Endothelial cell of umbilical vein (primary cell): ENCODE results near the gene PCBD1. TPM values are rescaled to one million over a fixed set of nuclear protein-coding genes. Genes with fewer than 3 reads are reported as not detected.

Source experiments
- BruUV-seq: library from RNA; stranded (reverse); fragments of 400-500 nt; replicated peaks from 2 replicates; lab custom pipeline; 2021; lab: Mats Ljungman, UMichigan
- CTCF ChIA-PET: fragments of 300-600, 350-600 bp; sonication (Branson Sonifier 250); formaldehyde crosslinking; loops from one replicate; lab custom pipeline; 2021; ENCODE audit warnings: antibody characterized with exemption, inconsistent platforms; lab: Charles Lee
- POLR2A ChIA-PET: fragments of 300-600, 350-600 bp; sonication (Branson Sonifier 250); formaldehyde crosslinking; loops from one replicate; lab custom pipeline; 2021; ENCODE audit warnings: antibody characterized with exemption, inconsistent platforms; lab: Charles Lee
- DNase-seq: peaks from one replicate; pipeline ENCODE4 v3.0.0-alpha.2; 2011; ENCODE audit warnings: low read depth, low spot score
- FAIRE-seq: peaks from 2 replicates; lab custom pipeline; 2011; peaks lifted over from hg19 to GRCh38; lab: Jason Lieb, UNC
- H2AFZ ChIP-seq: 2 replicates; pipeline ENCODE4 v1.6.0; 2012; ENCODE audit warnings: low read depth, low read length, control low read depth, inconsistent platforms
- H3K27ac ChIP-seq: 2 replicates; pipeline ENCODE4 v1.5.1; 2011; ENCODE audit warnings: low read depth, mild to moderate bottlenecking, control low read depth, low read length, moderate library complexity; ENCODE audit not compliant: insufficient read depth
- H3K27me3 ChIP-seq, 2 experiments: 2 replicates each; pipeline versions ENCODE4 v1.6.0 to v1.6.1; 2011; ENCODE audit warnings: low read length in 2 of 2, mixed read lengths in 1 of 2; ENCODE audit not compliant: control insufficient read depth in 2 of 2, insufficient read depth in 2 of 2
- H3K36me3 ChIP-seq, 2 experiments: 2 replicates in 1 of 2; 3 replicates in 1 of 2; pipeline ENCODE4 v1.5.1; 2011; ENCODE audit warnings: low read length in 2 of 2, mild to moderate bottlenecking in 1 of 2, moderate library complexity in 1 of 2; ENCODE audit not compliant: control insufficient read depth in 2 of 2, insufficient read depth in 2 of 2; ENCODE audit errors: extremely low read depth in 1 of 2
- H3K4me1 ChIP-seq: 3 replicates; pipeline ENCODE4 v1.5.1; 2011; ENCODE audit warnings: mild to moderate bottlenecking, low read length; ENCODE audit not compliant: control insufficient read depth, insufficient read depth; ENCODE audit errors: extremely low read depth
- H3K4me2 ChIP-seq: 2 replicates; pipeline ENCODE4 v1.6.1; 2011; ENCODE audit warnings: low read length, control low read depth, mixed read lengths; ENCODE audit not compliant: insufficient read depth
- H3K4me3 ChIP-seq, 3 experiments: fragments of 200-600 bp in 1 of 3; sonication (generic), shearing (Covaris generic) in 1 of 3; replicated peaks in 1 of 3; 2 replicates each; pipeline ENCODE4 v1.5.1; 2011 to 2016; ENCODE audit warnings: control low read depth in 3 of 3, low read length in 3 of 3, mild to moderate bottlenecking in 2 of 3, inconsistent platforms in 1 of 3, low read depth in 1 of 3, moderate library complexity in 1 of 3; ENCODE audit not compliant: insufficient read depth in 1 of 3
- H3K79me2 ChIP-seq: 2 replicates; pipeline ENCODE4 v1.6.0; 2012; ENCODE audit warnings: low read length, inconsistent platforms; ENCODE audit not compliant: control insufficient read depth, insufficient read depth
- H3K9ac ChIP-seq: replicated peaks from 2 replicates; pipeline ENCODE3; 2011; ENCODE audit warnings: low read length, control low read depth; ENCODE audit not compliant: insufficient read depth; ENCODE audit errors: extremely low read depth
- H3K9me1 ChIP-seq: replicated peaks from 3 replicates; pipeline ENCODE4 v1.6.0; 2011; ENCODE audit warnings: mild to moderate bottlenecking, low read length; ENCODE audit not compliant: control insufficient read depth, insufficient read depth; ENCODE audit errors: extremely low read depth
- H3K9me3 ChIP-seq: replicated peaks from 2 replicates; pipeline ENCODE4 v1.5.1; 2012; ENCODE audit warnings: low read length, inconsistent platforms; ENCODE audit not compliant: control insufficient read depth, insufficient read depth
- H4K20me1 ChIP-seq: replicated peaks from 2 replicates; pipeline ENCODE3; 2011; ENCODE audit warnings: mild to moderate bottlenecking, low read length; ENCODE audit not compliant: control insufficient read depth, insufficient read depth; ENCODE audit errors: extremely low read depth
- CTCF ChIP-seq, 2 donors: IDR thresholded peaks; 1 replicate in 1 of 2; 2 replicates in 1 of 2; pipeline ENCODE4 v1.5.1; 2011; ENCODE audit warnings: low read length in 2 of 2, mild to moderate bottlenecking in 2 of 2, moderate library complexity in 2 of 2, control low read depth in 1 of 2, inconsistent platforms in 1 of 2, low read depth in 1 of 2; ENCODE audit not compliant: insufficient read depth in 1 of 2; ENCODE audit errors: extremely low read depth in 1 of 2
- EZH2 ChIP-seq: IDR thresholded peaks from 2 replicates; pipeline ENCODE4 v1.6.1; 2012; ENCODE audit warnings: borderline replicate concordance, low read depth, mild to moderate bottlenecking, moderate library complexity, low read length, inconsistent platforms; ENCODE audit not compliant: severe bottlenecking
- FOS ChIP-seq: IDR thresholded peaks from 2 replicates; pipeline ENCODE4 v1.6.1; 2011; ENCODE audit warnings: mild to moderate bottlenecking, low read length, moderate library complexity, borderline replicate concordance; ENCODE audit not compliant: insufficient read depth
- GATA2 ChIP-seq: IDR thresholded peaks from 2 replicates; pipeline ENCODE4 v1.7.0; 2011; ENCODE audit warnings: low read depth, mild to moderate bottlenecking, moderate library complexity, mixed read lengths, low read length; ENCODE audit not compliant: insufficient read length, insufficient read depth
- JUN ChIP-seq: IDR thresholded peaks from 2 replicates; pipeline ENCODE4 v1.6.1; 2011; ENCODE audit warnings: borderline replicate concordance, low read depth; ENCODE audit not compliant: insufficient read length, insufficient read depth
- MAX ChIP-seq: IDR thresholded peaks from 2 replicates; pipeline ENCODE4 v1.6.1; 2011; ENCODE audit not compliant: insufficient read depth, insufficient read length
- MYC ChIP-seq: IDR thresholded peaks from one replicate; pipeline ENCODE4 v1.6.1; 2011; ENCODE audit warnings: mild to moderate bottlenecking, low read depth, low read length
- POLR2A ChIP-seq: IDR thresholded peaks from 2 replicates; pipeline ENCODE4 v1.6.1; 2012; ENCODE audit warnings: low read depth, mild to moderate bottlenecking, control low read depth, low read length
- POLR2AphosphoS5 ChIP-seq: IDR thresholded peaks from 2 replicates; pipeline ENCODE4 v1.6.1; 2012; ENCODE audit warnings: low read depth, mild to moderate bottlenecking, control low read depth, low read length, moderate library complexity; ENCODE audit not compliant: insufficient read depth
- dilution Hi-C: fragments of 300-500 bp; cut with MboI; formaldehyde crosslinking; loops from one replicate; pipeline ENCODE4 v1.15.0; 2019; ENCODE audit warnings: low sequenced_read_pairs; ENCODE audit not compliant: extremely low pct_ligation_motif_present
- intact Hi-C: fragments of 100-400 bp; cut with micrococcal nuclease; formaldehyde crosslinking; loops from one replicate; pipeline ENCODE4 v1.10.0; 2022
- polyA plus RNA-seq, 4 experiments: library from polyadenylated mRNA; depleted of rRNA in 3 of 4; stranded (reverse) in 3 of 4; unstranded in 1 of 4; fragments of >200 nt; gene quantifications; 2 replicates each; pipeline versions ENCODE4 v1.2.1 to v1.2.3, GENCODE V29; 2011 to 2012; ENCODE audit warnings: missing spikeins in 1 of 4
- total RNA-seq: library from RNA; stranded (reverse); gene quantifications from 2 replicates; pipeline ENCODE4 v1.2.3, GENCODE V29; 2021

The PCBD1 gene
- total and polyA plus RNA-seq, 2 donors (not counting 3 experiments of a cell fraction or from before 2014, with no cell fraction given), result 95.7 to 113 TPM

GRCh38 chr10:70874061-70874460, 14.3 kb downstream of the PCBD1 start:
- Histone ChIP-seq H3K4me2 (no peak overlapping the region), H3K9me1 (no peaks in the 10 kb centered on the region), H4K20me1 (no peaks in the 10 kb centered on the region), H3K9ac (no peak overlapping the region), H3K4me3 (no peak overlapping the region), H3K79me2 (no peaks in the 10 kb centered on the region), H3K4me1 (no peaks in the 10 kb centered on the region), H3K27ac (no peak overlapping the region), H3K9me3 (no peaks in the 10 kb centered on the region), H3K36me3 (peaks cover 6 to 11% of the 10 kb centered on the region in 2 experiments), H2AFZ (no peak overlapping the region), H3K27me3 (no peaks in the 10 kb centered on the region)
- FAIRE-seq (no peak), DNase-seq (no peak)
- BruUV-seq, result no TSS peak
- intact Hi-C loops (no loop called here), dilution Hi-C loops (no loop called here)
- ChIA-PET POLR2A (no interaction called here), CTCF (no interaction called here)
- no peak for TF ChIP-seq MAX
- no peak for TF ChIP-seq POLR2AphosphoS5
- no peak for TF ChIP-seq MYC
- TF ChIP-seq POLR2A, result no peak
- no peak for TF ChIP-seq GATA2
- TF ChIP-seq JUN, result no peak
- TF ChIP-seq FOS, result no peak
- TF ChIP-seq CTCF (IDR thresholded peaks at IDR 0.05; ENCODE audit: extremely low read depth in 1 of 2, insufficient read depth in 1 of 2, low read depth in 1 of 2, low read length in 2 of 2), result no peak
- TF ChIP-seq EZH2, result no peak
